Activated T-cell treated with anti-CD3 and anti-CD28 coated beads for 4 hours (primary cell): ENCODE measurements around the gene AHNAK2.
"Not testable (repeated sequence)": the region's sequence is repeated elsewhere in the genome, so short reads cannot be mapped to it uniquely, and the experiment has no call there.

Source experiments
- DNase-seq: peaks from one replicate; pipeline ENCODE4 v3.0.0-alpha.2; 2020

Gene AHNAK2

GRCh38 chr14:104971447-104972240 is 6.5 kb downstream of the AHNAK2 start:
- DNase-seq = no peak

DNA sequence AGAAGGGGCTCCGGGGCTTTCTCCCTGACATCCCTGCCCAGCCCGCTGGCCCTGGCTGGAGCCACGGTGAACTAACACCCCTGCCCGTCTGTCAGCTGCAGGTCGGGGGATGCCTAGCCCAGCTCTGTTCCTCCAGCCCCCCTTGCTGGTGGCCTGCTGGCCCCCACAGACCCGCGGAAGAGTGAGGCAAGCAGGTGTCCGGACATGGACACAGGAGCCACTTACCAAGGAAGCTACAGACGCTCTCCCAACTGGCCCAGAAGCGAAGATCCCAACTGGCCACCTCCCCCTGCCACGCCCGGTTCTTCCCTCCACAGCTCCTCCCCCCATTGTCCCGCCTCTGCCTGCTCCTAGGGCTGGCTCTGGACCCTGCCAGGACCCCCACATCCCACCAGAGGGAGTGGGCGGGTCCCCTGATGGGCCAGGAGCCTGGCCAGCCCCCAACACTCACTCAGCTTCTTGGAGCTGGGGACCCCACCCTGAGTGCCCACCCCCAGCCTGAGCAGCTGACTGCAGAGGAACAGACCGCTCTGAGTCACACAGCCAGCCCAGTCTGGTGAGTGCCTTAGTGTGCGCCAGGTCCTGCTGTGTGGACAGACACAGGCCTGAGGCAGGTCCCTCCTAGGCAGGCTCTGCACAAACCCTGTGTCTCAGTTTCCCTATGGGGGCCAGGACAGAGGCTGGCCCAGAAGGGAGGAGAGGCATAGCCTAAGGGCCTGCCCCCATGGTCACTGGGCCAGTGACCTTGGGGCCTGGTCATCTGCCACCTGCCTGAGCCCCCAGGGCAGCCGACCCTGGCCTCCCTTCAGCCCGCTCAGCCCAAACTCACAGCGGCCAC is 7.7 kb downstream of the AHNAK2 start:
- no peak for DNase-seq

DNA sequence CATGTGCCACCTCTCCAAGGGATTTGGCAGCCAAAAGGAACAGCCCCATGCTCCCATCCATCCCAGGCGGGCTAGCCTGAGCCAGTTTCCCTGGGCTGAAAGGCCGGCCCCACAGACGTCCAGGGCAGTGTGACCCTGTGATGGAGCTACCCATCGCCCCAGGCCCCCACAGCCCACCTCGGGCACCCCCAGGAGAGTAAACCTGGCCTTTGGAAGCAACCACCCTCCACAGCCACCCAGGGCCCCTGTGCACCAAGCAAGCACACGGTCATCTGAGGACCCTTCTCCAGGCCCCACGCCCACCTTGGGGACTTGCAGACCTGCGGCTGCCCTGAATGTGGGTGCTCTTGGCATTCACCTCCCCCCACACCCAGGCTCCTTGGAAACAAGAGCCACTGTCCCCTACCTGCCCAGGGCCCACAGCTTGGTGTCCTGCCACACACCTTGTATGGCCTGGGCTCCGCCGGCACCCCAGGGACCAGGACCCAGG is 8.4 kb downstream of the AHNAK2 start:
- no peak for DNase-seq

DNA sequence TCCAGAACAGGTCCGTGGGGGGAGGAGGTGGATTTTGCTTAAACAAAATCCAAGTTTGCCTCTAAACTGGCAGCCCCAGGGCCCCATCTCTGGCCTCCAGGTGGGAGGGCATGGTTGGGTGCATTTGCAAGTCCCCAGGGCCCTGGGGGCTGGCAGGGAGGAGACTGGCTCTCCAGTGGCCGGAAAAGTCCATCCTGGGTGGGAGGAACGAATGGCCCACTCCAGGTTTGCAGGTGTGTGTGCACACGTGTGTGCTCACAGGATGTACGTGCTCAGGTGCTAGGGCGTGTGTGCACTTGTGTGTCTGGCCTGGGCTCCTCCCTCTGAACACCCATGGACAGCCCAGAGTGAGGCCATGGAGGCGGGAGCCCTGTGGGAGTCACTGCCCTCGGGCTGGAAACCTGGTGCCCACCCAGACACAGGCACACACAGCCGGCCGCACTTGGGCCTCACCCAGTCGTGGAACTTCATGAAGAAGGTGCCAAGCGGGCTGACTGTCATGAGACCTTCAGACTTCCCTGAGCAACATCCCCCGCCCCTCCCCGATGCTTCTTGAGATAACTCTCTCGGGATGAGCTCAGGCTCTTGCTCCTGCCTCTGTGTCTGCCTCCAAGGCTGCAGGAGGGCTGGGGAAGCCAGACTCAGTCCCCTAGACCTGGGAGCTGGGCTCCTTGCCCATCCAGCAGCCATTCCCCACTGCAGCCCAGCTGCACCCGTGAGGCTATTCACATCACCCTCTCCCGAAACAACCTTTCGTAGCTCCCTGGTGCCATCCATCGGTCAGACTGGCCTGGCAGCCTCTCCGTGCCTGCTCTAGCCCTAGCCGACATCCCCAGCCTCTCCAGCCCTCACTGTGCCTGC is 9.4 kb downstream of the AHNAK2 start:
- no peak for DNase-seq

DNA sequence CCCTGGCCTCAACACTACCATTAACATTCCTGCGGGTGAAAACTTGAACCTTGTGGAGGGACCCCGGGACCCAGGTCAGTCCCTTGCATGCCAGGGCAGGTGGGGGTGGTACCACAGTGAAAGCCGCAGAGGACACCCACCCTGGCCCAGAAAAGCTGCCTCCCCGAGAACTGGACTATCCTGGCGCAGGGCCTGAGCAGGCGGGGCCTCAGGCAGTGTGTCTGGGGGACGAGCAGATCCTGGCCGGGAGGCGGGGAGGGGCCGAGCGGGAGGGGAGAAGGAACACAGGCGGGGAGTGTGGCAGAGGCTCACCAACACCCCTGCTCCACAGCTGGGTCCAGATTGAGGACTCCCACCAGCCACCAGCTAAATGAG is 10.0 kb downstream of the AHNAK2 start:
- no peak for DNase-seq

DNA sequence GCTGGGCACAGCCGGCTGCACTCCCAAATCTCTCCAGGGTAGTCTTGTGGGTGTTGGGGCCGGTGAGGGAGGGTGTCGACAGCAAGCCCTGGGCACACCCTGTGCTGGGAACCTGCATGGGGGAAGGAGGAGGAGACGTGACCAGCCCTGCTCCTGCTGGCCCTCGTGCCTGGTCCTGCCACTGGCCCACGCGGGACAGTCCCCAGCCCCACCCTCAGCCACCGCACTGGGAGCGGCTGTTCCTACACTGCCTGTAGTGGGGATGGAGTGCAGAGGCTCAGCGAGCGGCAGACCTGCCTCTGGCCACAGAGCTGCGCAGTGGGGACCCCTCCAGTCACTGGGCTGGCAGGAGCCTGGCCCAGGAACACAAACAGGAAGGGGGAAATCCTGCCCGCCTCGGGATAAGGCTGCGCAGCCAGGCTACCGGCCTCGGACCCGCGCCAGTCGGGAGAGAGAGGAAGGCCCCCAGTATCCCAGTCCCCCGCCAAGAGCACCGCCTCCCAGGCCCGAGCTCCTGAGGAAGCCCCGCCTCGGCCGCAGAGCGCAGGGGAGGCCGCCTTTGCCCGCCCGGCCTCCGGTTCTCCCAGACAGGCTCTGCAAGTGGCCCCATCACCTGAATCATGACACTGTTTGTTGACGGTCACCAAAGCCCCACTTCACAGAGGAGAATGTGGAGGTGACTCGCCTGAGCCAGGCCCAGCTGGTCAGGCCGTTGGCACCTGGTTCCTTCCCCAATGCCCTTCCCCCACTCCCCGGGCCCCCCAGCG is 10.6 kb downstream of the AHNAK2 start:
- no peak for DNase-seq

DNA sequence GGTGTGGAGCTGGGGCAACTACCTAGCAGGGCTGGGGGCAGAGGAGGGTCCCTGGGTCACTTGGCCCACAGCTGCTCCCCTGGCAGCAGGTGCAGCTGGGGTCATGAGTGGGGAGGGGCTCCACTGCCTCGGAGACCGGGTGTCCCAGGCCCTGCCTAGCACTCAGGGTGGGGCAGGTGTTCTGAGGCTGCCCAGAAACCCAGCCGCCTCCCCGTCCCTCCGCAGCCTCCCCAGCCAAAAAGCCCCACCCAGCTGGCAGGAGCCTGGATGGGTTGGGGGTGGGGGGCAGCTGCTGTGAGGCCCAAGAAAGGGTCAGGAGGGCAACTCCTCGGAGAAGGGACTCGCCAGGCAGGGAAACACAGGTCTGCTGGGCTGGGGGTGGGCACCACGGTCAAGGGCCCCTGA is 11.2 kb downstream of the AHNAK2 start:
- DNase-seq = no peak

DNA sequence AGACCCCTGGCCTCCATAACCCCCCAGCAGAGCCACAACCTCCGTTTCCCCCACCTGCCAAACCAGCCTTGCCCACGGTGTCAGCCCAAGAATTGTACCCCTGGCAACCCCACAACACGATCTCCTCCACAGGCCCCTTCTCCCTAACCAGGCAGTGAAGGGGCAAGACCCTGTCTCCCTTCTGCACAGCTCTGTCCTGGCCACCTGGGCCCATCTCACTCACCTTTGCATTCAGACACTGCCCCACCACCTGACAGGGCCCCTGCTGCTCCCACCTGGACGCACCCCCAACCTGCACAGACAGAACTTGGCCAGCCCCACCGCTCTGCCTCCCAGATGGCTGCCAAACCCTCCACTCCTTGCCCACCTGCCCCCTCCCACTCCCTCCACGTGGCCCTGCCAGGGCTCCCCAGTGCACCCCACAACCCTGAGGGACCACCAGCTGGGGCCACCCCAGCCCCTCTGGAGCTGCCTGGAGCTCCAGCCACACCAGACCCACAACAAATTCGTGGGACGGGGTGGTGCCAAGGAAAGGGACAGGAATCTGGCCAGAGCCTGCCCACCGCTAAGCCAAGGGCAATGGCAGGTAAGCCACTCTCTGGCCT is 11.8 kb downstream of the AHNAK2 start:
- no peak for DNase-seq

GRCh38 chr14:104965561-104966231 is 12.5 kb downstream of the AHNAK2 start:
- no peak for DNase-seq

- DNase-seq = no peak
Observed at GRCh38 chr14:104964546-104964945, 13.6 kb downstream of the AHNAK2 start.

DNA sequence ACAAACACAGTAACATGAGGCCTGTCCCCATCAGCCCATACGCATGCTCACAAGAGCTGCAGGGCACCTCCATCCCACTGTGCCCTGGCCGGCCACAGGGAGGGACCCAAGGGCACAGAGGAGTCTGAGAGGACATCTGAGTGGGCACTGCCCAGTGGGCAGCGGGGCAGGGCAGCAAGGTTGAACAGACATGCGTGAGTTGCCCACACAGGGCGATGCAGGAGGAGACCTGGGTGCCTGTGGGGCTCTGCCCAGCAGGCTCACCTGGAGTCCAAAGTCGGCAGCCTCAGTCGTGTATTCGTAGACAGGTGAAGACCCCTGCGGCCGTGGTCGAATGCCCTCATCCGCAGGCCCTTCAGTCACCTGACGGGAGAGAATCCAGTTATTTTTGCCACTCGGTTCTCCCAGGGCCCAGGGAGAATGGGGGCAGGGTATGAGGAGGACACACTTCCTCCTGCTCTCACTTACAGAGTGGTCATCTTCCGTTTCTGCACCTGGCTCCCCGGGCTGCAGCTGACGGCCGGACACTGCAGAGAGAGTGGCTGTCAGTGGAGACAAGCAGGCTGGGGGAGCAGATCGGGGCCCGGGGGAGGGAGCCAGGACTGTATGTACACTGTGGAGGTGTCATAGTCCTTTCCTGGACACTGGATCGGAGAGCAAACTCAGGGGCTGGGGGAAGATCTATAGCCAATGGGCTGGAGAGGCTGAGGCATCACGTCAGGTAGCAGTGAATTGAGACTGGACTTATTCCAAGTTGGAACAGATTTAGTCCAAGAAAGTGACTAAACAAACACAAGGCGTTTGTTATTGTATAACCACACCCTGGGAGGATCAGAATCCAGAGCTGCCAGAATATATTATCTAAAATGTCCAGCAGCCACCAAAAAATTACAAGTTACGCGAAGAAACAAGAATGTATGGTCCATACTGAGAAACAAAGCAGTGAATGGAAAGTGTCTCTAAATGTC is 20.7 kb downstream of the AHNAK2 start:
- no peak for DNase-seq

DNA sequence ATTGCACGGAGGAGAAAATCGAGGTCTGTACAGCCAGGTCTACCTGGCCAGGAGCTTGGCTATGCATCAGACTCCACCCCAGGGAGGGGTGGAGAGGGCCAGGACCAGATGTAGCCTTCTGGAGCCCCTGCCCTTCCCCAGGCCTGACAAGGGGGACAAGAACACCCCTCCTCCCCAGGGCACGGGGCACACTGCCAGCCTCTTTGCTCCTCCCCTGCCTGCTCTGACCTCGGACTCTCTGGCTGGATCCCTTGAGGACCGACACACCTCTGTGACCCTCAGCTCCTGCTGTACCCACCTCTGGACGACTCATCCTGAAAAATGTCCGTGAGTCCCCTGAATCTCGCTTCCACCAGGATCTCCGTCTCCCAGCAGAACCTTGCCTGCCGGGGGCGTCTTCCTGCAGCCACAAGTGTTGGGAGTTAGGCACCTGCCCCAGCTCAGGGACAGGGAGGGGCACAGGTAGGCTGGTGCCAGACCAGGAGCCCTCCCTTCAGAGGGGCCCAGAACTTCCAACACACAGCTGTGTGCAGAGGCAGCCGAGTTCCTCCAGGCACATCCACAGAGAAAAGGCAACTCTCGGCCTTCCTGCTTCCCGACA is 21.8 kb downstream of the AHNAK2 start:
- DNase-seq = no peak

GRCh38 chr14:104955396-104955770 is 22.8 kb downstream of the AHNAK2 start:
- DNase-seq = no peak

DNA sequence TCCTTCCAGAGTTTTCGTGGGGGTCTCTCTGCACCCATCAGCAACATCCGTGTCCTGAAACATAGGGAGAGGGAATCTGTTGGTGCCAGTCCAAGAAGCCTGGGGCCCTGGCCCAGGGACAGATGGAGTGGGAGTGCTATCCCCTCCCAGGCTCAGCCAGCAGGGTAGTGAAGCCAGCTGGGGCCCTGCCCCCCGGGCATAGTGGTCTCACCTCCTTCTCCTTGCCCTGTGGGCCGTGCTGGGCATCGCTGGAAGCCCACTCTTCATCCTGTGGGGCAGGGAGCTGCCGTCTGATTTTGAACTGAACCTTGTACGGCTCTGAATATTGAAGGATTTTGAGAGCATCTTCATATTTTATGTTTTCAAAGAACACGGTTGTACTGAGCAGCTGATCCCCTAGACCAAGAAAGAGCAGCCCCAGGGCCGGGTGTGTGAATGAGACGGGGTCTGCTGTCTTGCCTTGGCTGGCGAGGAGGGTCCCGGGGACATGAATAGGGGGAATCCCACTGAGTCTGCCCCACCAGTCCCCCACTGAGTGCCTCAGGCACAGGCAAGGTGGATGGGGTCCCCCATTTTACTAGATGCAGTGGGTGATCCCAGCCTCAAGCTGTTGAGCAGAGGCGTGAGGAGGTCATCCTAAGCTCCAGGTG is 23.3 kb downstream of the AHNAK2 start:
- no peak for DNase-seq

DNA sequence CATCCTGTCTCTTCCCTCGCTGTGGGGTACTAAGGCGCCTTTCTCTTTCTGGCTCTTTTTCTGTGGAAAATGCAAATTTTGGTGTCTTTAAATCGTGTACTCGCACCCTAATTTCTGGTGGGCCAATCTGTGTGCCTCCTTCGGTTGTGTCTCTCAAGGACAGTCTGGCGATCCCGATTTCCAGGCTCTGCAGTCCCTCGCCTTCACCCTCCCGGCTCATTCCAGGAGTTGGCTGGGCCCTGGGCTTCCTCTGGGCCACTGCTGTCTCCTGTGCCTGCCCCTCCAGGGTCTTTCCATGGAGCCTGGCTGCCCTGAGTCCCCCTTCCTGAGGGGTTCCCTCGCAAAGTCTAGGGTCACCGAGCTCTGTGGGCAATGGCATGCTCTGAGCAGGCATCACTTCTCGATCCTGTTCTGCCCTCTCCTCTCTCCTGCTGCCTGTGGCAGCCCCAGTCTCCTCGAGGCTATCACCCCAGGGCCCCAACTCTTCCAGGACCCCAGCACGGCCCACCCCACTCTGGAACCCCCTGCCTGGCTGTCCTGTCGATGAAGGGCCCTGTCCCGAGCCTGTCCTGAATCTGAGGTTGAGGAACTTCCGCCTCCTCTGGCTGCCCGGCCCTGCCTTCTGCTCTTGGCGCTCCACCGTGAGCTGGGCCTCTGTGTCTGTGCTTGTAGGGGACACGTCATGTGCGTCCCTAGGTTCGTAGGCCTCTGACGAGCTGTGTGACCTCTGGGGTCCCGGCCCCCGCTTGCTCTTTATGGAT is 24.1 kb downstream of the AHNAK2 start:
- no peak for DNase-seq

DNA sequence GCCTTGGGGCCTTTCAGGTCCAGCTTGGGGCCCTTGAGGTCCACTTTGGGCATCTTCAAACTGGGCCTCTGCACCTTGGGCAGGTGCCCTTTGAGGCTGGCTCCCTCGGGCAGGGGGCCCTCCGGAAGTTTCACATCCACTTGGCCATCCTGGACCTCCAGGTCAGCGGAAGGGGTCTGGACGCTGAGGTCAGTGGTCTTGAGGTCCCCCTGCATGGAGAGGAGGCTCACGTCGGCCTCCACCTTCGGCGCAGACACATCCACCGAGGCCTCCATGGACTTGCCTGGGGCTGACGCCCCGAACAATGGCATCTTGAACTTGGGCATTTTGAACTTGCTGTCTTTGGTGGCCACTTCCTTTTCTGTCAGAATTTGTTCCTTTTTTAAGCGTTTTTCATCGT is 25.1 kb downstream of the AHNAK2 start:
- no peak for DNase-seq

GRCh38 chr14:104951863-104952657 is 26.1 kb downstream of the AHNAK2 start:
- DNase-seq = not testable (repeated sequence)
